ENCODE measurements around the gene ASAP3. TPM values are rescaled to one million over a fixed set of nuclear protein-coding genes. Genes with fewer than 3 reads are reported as not detected.

Gene ASAP3
- total RNA-seq, 4 donors from 2014 or later: 68.7 to 130 (median 88.5) TPM

GRCh38 chr1:23473037-23473800, 10.8 kb downstream of the ASAP3 start:
- Histone ChIP-seq H3K27me3 (no peaks in the 10 kb centered on the region), H3K4me3 (no peak overlapping the region), H3K36me3 (no peaks in the 10 kb centered on the region), H3K9me3 (no peaks in the 10 kb centered on the region), H3K27ac (peak overlapping the region; percentile 17), H3K4me1 (peaks cover 71% of the 10 kb centered on the region)
- TF ChIP-seq POLR2AphosphoS5 (IDR thresholded peaks at IDR 0.05): no peak
- TF ChIP-seq EP300 (IDR thresholded peaks at IDR 0.05): no peak
- TF ChIP-seq, protein P1, sequence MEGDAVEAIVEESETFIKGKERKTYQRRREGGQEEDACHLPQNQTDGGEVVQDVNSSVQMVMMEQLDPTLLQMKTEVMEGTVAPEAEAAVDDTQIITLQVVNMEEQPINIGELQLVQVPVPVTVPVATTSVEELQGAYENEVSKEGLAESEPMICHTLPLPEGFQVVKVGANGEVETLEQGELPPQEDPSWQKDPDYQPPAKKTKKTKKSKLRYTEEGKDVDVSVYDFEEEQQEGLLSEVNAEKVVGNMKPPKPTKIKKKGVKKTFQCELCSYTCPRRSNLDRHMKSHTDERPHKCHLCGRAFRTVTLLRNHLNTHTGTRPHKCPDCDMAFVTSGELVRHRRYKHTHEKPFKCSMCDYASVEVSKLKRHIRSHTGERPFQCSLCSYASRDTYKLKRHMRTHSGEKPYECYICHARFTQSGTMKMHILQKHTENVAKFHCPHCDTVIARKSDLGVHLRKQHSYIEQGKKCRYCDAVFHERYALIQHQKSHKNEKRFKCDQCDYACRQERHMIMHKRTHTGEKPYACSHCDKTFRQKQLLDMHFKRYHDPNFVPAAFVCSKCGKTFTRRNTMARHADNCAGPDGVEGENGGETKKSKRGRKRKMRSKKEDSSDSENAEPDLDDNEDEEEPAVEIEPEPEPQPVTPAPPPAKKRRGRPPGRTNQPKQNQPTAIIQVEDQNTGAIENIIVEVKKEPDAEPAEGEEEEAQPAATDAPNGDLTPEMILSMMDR (IDR thresholded peaks at IDR 0.05): no peak
- no peak for TF ChIP-seq POLR2A (IDR thresholded peaks at IDR 0.05)
- 50% methylated on average over 5 of the region's 6 CpGs for WGBS
- DNase-seq (ENCODE audit: low spot score in 2 of 2): no peak

GRCh38 chr1:23472351-23473036, 11.5 kb downstream of the ASAP3 start:
- H3K36me3 ChIP-seq: no peaks in the 10 kb centered on the region
- H3K27me3 ChIP-seq: no peaks in the 10 kb centered on the region
- 87% methylated on average over 5 of the region's 5 CpGs for WGBS
- TF ChIP-seq, protein P1 (IDR thresholded peaks at IDR 0.05): no peak
- TF ChIP-seq POLR2A (IDR thresholded peaks at IDR 0.05) (no peak), EP300 (IDR thresholded peaks at IDR 0.05) (no peak), POLR2AphosphoS5 (IDR thresholded peaks at IDR 0.05) (no peak)
- no peak overlapping the region for H3K27ac ChIP-seq
- H3K9me3 ChIP-seq: no peaks in the 10 kb centered on the region
- H3K4me1 ChIP-seq: peaks cover 67% of the 10 kb centered on the region
- DNase-seq (ENCODE audit: low spot score in 2 of 2): no peak
- H3K4me3 ChIP-seq: no peak overlapping the region

- H3K36me3 ChIP-seq: no peaks in the 10 kb centered on the region
- 74% methylated on average over 4 of the region's 4 CpGs for WGBS
- TF ChIP-seq EP300 (IDR thresholded peaks at IDR 0.05) (no peak), POLR2A (IDR thresholded peaks at IDR 0.05) (no peak), POLR2AphosphoS5 (IDR thresholded peaks at IDR 0.05) (no peak)
- TF ChIP-seq, protein P1 (IDR thresholded peaks at IDR 0.05): no peak
- H3K9me3 ChIP-seq: no peaks in the 10 kb centered on the region
- DNase-seq (ENCODE audit: low spot score in 2 of 2): no peak
- no peak overlapping the region for H3K4me3 ChIP-seq
- H3K4me1 ChIP-seq: peaks cover 67% of the 10 kb centered on the region
- H3K27me3 ChIP-seq: no peaks in the 10 kb centered on the region
- no peak overlapping the region for H3K27ac ChIP-seq
These were observed 12.4 kb downstream of the ASAP3 start for GRCh38 chr1:23471473-23472075.

DNA sequence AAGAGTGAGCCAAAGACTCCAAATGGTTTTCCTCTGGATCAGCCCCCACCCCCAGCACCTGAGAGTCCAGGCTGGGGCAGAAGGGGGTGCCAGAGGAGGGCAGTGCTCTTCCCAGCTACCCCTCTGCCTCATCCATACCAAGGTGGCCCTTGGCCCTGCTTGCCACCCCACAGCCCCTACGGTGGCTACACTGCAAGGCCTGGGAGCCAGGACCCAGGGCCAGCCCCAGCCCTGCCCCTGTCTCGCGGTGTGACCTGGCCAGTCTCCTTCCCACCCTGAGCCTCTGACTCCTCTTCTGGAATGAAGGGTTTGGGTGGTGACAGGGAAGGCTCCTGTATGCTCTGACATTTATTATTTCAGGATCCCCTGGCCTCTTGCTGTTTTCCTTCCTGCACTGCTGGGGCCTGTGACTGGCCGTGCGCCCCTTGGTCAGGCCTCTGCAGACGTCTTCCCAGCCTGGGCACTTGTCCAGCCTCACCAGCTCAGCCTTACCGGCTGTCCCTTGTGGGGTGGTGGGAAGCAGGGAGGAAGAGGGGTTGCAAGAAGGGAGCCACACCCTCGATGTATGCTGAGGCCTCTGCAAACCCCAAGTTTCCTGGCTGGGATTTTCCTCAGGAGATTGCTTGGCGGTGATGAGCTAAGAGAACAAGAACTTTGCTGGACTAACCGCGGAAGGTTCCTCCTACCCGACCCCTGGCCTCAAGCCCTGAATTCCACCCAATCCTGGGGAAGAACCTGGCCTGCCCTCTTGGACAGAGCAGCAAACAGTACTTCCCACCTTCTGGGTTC, 13.5 kb downstream of the ASAP3 start:
- no peak for TF ChIP-seq POLR2A (IDR thresholded peaks at IDR 0.05)
- no peak for TF ChIP-seq EP300 (IDR thresholded peaks at IDR 0.05)
- no peak for TF ChIP-seq POLR2AphosphoS5 (IDR thresholded peaks at IDR 0.05)
- TF ChIP-seq, protein P1 (IDR thresholded peaks at IDR 0.05): no peak
- 48% methylated on average over 12 of the region's 12 CpGs for WGBS
- Histone ChIP-seq H3K27ac (peak overlapping the region; percentile 46), H3K36me3 (no peaks in the 10 kb centered on the region), H3K4me1 (peaks cover 62% of the 10 kb centered on the region), H3K27me3 (no peaks in the 10 kb centered on the region), H3K4me3 (no peak overlapping the region), H3K9me3 (no peaks in the 10 kb centered on the region)
- no peak for DNase-seq (ENCODE audit: low spot score in 2 of 2)
